NCI-H345 (cell line): Measurements from ENCODE around the gene SUB1.
"Not testable (repeated sequence)": the region's sequence is repeated elsewhere in the genome, so short reads cannot be mapped to it uniquely, and the experiment has no call there.

Source experiments
- DNase-seq: peaks from one replicate; lab custom pipeline; 2025; lab: John Stamatoyannopoulos, UW

SUB1 gene

GRCh38 chr5:32600054-32600622, 14.8 kb downstream of the SUB1 start:
- DNase-seq: no peak

- no peak for DNase-seq
Observed at GRCh38 chr5:32601623-32602295, 16.4 kb downstream of the SUB1 start.

GRCh38 chr5:32602906-32603305, 17.5 kb downstream of the SUB1 start:
- DNase-seq: no peak

GRCh38 chr5:32604800-32605765, 19.7 kb downstream of the SUB1 start:
- DNase-seq: no peak

- DNase-seq: no peak
Observed at GRCh38 chr5:32605766-32606152, 20.4 kb downstream of the SUB1 start.

- DNase-seq: peak; percentile 87
Observed at GRCh38 chr5:32612134-32612888, 27.0 kb downstream of the SUB1 start.

GRCh38 chr5:32613050-32613672, 27.8 kb downstream of the SUB1 start:
- DNase-seq: peak; percentile 78

- DNase-seq: no peak
Observed at GRCh38 chr5:32615236-32615635, 29.9 kb downstream of the SUB1 start.

GRCh38 chr5:32618962-32619361, 33.6 kb downstream of the SUB1 start:
- no peak for DNase-seq

GRCh38 chr5:32621256-32621655, 35.9 kb downstream of the SUB1 start:
- DNase-seq: no peak

- DNase-seq: no peak
Observed at GRCh38 chr5:32625106-32625505, 39.7 kb downstream of the SUB1 start.

- DNase-seq: no peak
Observed at GRCh38 chr5:32625547-32625946, 40.2 kb downstream of the SUB1 start.

- DNase-seq: no peak
Observed at GRCh38 chr5:32627219-32627870, 42.0 kb downstream of the SUB1 start.

- DNase-seq: no peak
Observed at GRCh38 chr5:32628049-32628844, 42.9 kb downstream of the SUB1 start.

- DNase-seq: no peak
Observed at GRCh38 chr5:32630867-32631491, 45.6 kb downstream of the SUB1 start.

GRCh38 chr5:32633017-32633416, 47.7 kb downstream of the SUB1 start:
- DNase-seq: not testable (repeated sequence)

GRCh38 chr5:32638309-32638708, 53.0 kb downstream of the SUB1 start:
- DNase-seq: no peak

- DNase-seq: no peak
Observed at GRCh38 chr5:32639943-32640342, 54.6 kb downstream of the SUB1 start.

- no peak for DNase-seq
Observed at GRCh38 chr5:32642276-32643002, 57.1 kb downstream of the SUB1 start.
